ENCODE data around the gene ZDHHC8. TPM values are rescaled to one million over a fixed set of nuclear protein-coding genes. Genes with fewer than 3 reads are reported as not detected.

Gene ZDHHC8
- total and polyA plus RNA-seq, 2 donors (not counting 3 experiments of a cell fraction or from before 2014, with no cell fraction given) = 49.8 to 131 TPM

DNA sequence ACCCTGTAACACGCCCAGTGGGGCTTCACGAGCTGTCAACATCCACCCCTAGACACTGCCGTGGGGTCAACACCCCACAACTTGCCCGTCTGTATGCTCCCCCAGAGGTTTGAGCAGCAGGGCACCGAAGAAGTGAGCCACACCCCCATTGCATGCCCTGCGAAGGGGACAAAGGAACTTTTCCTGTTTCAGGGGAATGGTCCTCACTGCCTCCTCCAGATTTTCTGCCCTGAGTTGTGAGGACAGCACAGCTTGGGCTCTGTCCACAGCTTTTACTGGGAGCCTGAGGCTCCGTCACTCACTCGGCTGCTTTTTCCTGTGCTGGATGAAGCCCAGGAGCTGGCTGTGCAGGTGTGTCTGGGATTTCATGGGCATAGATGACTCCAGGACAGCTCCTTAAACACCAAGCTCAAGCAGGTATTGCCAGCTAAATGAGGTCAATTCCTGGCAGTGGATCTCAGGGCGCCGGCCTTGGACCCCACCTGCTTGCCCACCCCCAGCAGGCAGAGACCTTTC lies 59.5 kb downstream of the ZDHHC8 start:
- Histone ChIP-seq H3K9me3 (replicated peaks; ENCODE audit: control insufficient read depth, insufficient read depth, low read length) (no peaks in the 10 kb centered on the region), H3K4me2 (ENCODE audit: insufficient read depth, low read length) (no peak overlapping the region), H4K20me1 (replicated peaks; ENCODE audit: control insufficient read depth, extremely low read depth, insufficient read depth, low read length) (no peaks in the 10 kb centered on the region), H3K9ac (replicated peaks; ENCODE audit: extremely low read depth, insufficient read depth, low read length) (no peak overlapping the region), H3K4me3 (replicated peaks in 1 of 3; ENCODE audit: insufficient read depth in 1 of 3, low read depth in 1 of 3, low read length in 3 of 3) (no peak overlapping the region), H3K79me2 (ENCODE audit: control insufficient read depth, insufficient read depth, low read length) (no peaks in the 10 kb centered on the region), H3K36me3 (ENCODE audit: control insufficient read depth in 2 of 2, extremely low read depth in 1 of 2, insufficient read depth in 2 of 2, low read length in 2 of 2) (no peaks in the 10 kb centered on the region), H3K27me3 (ENCODE audit: control insufficient read depth in 2 of 2, insufficient read depth in 2 of 2, low read length in 2 of 2) (no peaks in the 10 kb centered on the region), H3K9me1 (replicated peaks; ENCODE audit: control insufficient read depth, extremely low read depth, insufficient read depth, low read length) (no peaks in the 10 kb centered on the region), H3K27ac (ENCODE audit: insufficient read depth, low read depth, low read length) (no peak overlapping the region), H3K4me1 (ENCODE audit: control insufficient read depth, extremely low read depth, insufficient read depth, low read length) (no peaks in the 10 kb centered on the region), H2AFZ (ENCODE audit: low read depth, low read length) (no peak overlapping the region)
- ChIA-PET CTCF (interaction anchor here (1.6 kb wide), 1 partner anchor 46 kb away, joined by 3 read pairs; no protein-coding TSS in a partner anchor), POLR2A (interaction anchor here (0.7 kb wide), 1 partner anchor 31 kb away, joined by 3 read pairs; no protein-coding TSS in a partner anchor)
- no peak for TF ChIP-seq FOS (IDR thresholded peaks at IDR 0.05; ENCODE audit: borderline replicate concordance, insufficient read depth, low read length)
- DNase-seq (ENCODE audit: low read depth, low spot score) = no peak
- BruUV-seq (replicated peaks) = no TSS peak
- intact Hi-C loops (cut with micrococcal nuclease) = no loop called here
- FAIRE-seq = no peak
- dilution Hi-C loops (cut with MboI; ENCODE audit: extremely low pct_ligation_motif_present, low sequenced_read_pairs) = no loop called here

DNA sequence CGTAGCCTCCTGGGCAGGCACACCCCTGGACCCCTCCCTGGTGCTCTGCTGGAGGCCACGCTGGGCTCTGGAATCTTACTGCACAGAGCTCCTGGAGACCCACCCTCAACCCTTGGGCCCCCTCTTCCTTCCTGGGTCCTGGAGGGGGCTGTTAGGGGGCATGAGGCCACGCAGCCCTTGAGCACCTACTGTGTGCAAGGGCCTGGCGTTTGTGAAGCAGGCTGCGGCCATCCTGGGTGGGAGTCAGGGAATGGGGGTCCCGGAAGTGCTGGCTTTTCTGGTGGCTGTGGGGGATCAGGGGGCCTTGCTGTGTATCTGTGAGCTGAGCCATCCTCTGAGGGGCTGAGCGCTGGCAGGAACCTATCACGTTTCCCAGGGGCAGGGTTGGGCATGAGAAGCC lies 60.2 kb downstream of the ZDHHC8 start:
- H3K9me3 ChIP-seq (replicated peaks; ENCODE audit: control insufficient read depth, insufficient read depth, low read length) = no peaks in the 10 kb centered on the region
- BruUV-seq (replicated peaks) = no TSS peak
- no peak overlapping the region for H2AFZ ChIP-seq (ENCODE audit: low read depth, low read length)
- no peak overlapping the region for H3K4me3 ChIP-seq (replicated peaks in 1 of 3; ENCODE audit: insufficient read depth in 1 of 3, low read depth in 1 of 3, low read length in 3 of 3)
- DNase-seq (ENCODE audit: low read depth, low spot score) (no peak), FAIRE-seq (no peak)
- intact Hi-C loops (cut with micrococcal nuclease) = no loop called here
- no peaks in the 10 kb centered on the region for H4K20me1 ChIP-seq (replicated peaks; ENCODE audit: control insufficient read depth, extremely low read depth, insufficient read depth, low read length)
- H3K27ac ChIP-seq (ENCODE audit: insufficient read depth, low read depth, low read length) = no peak overlapping the region
- CTCF ChIA-PET = interaction anchor here (1.6 kb wide), 1 partner anchor 45 kb away, joined by 3 read pairs; no protein-coding TSS in a partner anchor
- H3K27me3 ChIP-seq (ENCODE audit: control insufficient read depth in 2 of 2, insufficient read depth in 2 of 2, low read length in 2 of 2) = no peaks in the 10 kb centered on the region
- H3K9me1 ChIP-seq (replicated peaks; ENCODE audit: control insufficient read depth, extremely low read depth, insufficient read depth, low read length) = no peaks in the 10 kb centered on the region
- dilution Hi-C loops (cut with MboI; ENCODE audit: extremely low pct_ligation_motif_present, low sequenced_read_pairs) = no loop called here
- no peak overlapping the region for H3K9ac ChIP-seq (replicated peaks; ENCODE audit: extremely low read depth, insufficient read depth, low read length)
- H3K36me3 ChIP-seq (ENCODE audit: control insufficient read depth in 2 of 2, extremely low read depth in 1 of 2, insufficient read depth in 2 of 2, low read length in 2 of 2) = no peaks in the 10 kb centered on the region
- H3K4me2 ChIP-seq (ENCODE audit: insufficient read depth, low read length) = no peak overlapping the region
- no peaks in the 10 kb centered on the region for H3K4me1 ChIP-seq (ENCODE audit: control insufficient read depth, extremely low read depth, insufficient read depth, low read length)
- TF ChIP-seq, protein P1, sequence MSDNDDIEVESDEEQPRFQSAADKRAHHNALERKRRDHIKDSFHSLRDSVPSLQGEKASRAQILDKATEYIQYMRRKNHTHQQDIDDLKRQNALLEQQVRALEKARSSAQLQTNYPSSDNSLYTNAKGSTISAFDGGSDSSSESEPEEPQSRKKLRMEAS (IDR thresholded peaks at IDR 0.05; ENCODE audit: insufficient read depth, insufficient read length) = no peak
- no peak for TF ChIP-seq EZH2 (IDR thresholded peaks at IDR 0.05; ENCODE audit: borderline replicate concordance, low read depth, low read length, severe bottlenecking)
- TF ChIP-seq JUN (IDR thresholded peaks at IDR 0.05; ENCODE audit: borderline replicate concordance, insufficient read depth, insufficient read length, low read depth) = no peak
- TF ChIP-seq, protein P2, sequence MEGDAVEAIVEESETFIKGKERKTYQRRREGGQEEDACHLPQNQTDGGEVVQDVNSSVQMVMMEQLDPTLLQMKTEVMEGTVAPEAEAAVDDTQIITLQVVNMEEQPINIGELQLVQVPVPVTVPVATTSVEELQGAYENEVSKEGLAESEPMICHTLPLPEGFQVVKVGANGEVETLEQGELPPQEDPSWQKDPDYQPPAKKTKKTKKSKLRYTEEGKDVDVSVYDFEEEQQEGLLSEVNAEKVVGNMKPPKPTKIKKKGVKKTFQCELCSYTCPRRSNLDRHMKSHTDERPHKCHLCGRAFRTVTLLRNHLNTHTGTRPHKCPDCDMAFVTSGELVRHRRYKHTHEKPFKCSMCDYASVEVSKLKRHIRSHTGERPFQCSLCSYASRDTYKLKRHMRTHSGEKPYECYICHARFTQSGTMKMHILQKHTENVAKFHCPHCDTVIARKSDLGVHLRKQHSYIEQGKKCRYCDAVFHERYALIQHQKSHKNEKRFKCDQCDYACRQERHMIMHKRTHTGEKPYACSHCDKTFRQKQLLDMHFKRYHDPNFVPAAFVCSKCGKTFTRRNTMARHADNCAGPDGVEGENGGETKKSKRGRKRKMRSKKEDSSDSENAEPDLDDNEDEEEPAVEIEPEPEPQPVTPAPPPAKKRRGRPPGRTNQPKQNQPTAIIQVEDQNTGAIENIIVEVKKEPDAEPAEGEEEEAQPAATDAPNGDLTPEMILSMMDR (IDR thresholded peaks at IDR 0.05; ENCODE audit: extremely low read depth in 1 of 2, insufficient read depth in 1 of 2, low read depth in 1 of 2, low read length in 2 of 2) = no peak
- TF ChIP-seq MYC (IDR thresholded peaks at IDR 0.05; ENCODE audit: low read depth, low read length) = no peak
- TF ChIP-seq GATA2 (IDR thresholded peaks at IDR 0.05; ENCODE audit: insufficient read depth, insufficient read length, low read depth, low read length) = no peak
- TF ChIP-seq POLR2A (IDR thresholded peaks at IDR 0.05; ENCODE audit: low read depth, low read length) = no peak
- no peak for TF ChIP-seq POLR2AphosphoS5 (IDR thresholded peaks at IDR 0.05; ENCODE audit: insufficient read depth, low read depth, low read length)
- no peak for TF ChIP-seq FOS (IDR thresholded peaks at IDR 0.05; ENCODE audit: borderline replicate concordance, insufficient read depth, low read length)
- POLR2A ChIA-PET = no interaction called here
- H3K79me2 ChIP-seq (ENCODE audit: control insufficient read depth, insufficient read depth, low read length) = no peaks in the 10 kb centered on the region
